CD4-positive, alpha-beta T cell (primary cell): Measurements from ENCODE around the gene NOC3L. TPM values are rescaled to one million over a fixed set of nuclear protein-coding genes. Genes with fewer than 3 reads are reported as not detected.

Experiments
- ATAC-seq: fragments of 200-7000 bp; cut with Tn5 transposase; one replicate; pipeline ENCODE4 v1.10.0; 2022; ENCODE audit warnings: mild to moderate bottlenecking; ENCODE audit not compliant: poor library complexity
- CTCF ChIA-PET: fragments of 350-600 bp; sonication (Branson Sonifier 250); formaldehyde crosslinking; loops from one replicate; lab custom pipeline; 2021; ENCODE audit warnings: antibody characterized with exemption, inconsistent platforms; lab: Charles Lee
- POLR2A ChIA-PET: fragments of 350-600 bp; sonication (Branson Sonifier 250); formaldehyde crosslinking; loops from one replicate; lab custom pipeline; 2021; ENCODE audit warnings: antibody characterized with exemption, inconsistent platforms; lab: Charles Lee
- DNase-seq, 14 experiments: peaks; one replicate each; pipeline ENCODE4 v3.0.0-alpha.2; 2013 to 2020; ENCODE audit warnings: mixed read lengths in 2 of 14
- H3K27ac ChIP-seq, 2 donors: one replicate each; pipeline versions ENCODE4 v1.5.1 to v1.7.0; 2013; ENCODE audit warnings: low read length in 2 of 2, low read depth in 1 of 2, mild to moderate bottlenecking in 1 of 2
- H3K27me3 ChIP-seq, 2 experiments: 1 replicate in 1 of 2; 2 replicates in 1 of 2; pipeline versions ENCODE4 v1.6.1 to v1.7.0; 2013; ENCODE audit warnings: low read length in 2 of 2, control low read depth in 1 of 2, mild to moderate bottlenecking in 1 of 2, moderate library complexity in 1 of 2; ENCODE audit not compliant: insufficient read depth in 2 of 2, control insufficient read depth in 1 of 2
- H3K36me3 ChIP-seq: one replicate; pipeline ENCODE4 v1.6.1; 2013; ENCODE audit warnings: low read length, control low read depth; ENCODE audit not compliant: insufficient read depth
- H3K4me1 ChIP-seq: one replicate; pipeline ENCODE4 v1.6.1; 2013; ENCODE audit warnings: low read length, control low read depth; ENCODE audit not compliant: insufficient read depth
- H3K4me3 ChIP-seq: one replicate; pipeline ENCODE4 v1.5.1; 2013; ENCODE audit warnings: mild to moderate bottlenecking, low read length, moderate library complexity
- H3K9me3 ChIP-seq, 2 experiments: 1 replicate in 1 of 2; 2 replicates in 1 of 2; pipeline versions ENCODE4 v1.6.1 to v1.7.0; 2013; ENCODE audit warnings: low read length in 2 of 2, mild to moderate bottlenecking in 2 of 2, control low read depth in 1 of 2, moderate library complexity in 1 of 2; ENCODE audit not compliant: control insufficient read depth in 1 of 2, insufficient read depth in 1 of 2
- H3K27ac Mint-ChIP-seq: one replicate; pipeline ENCODE4 v1.8.0; 2020; ENCODE audit warnings: mixed read lengths
- H3K27me3 Mint-ChIP-seq: one replicate; pipeline ENCODE4 v1.8.0; 2021; ENCODE audit warnings: mixed read lengths
- H3K36me3 Mint-ChIP-seq: one replicate; pipeline ENCODE4 v1.8.0; 2021; ENCODE audit warnings: low read depth, mixed read lengths
- H3K4me1 Mint-ChIP-seq: one replicate; pipeline ENCODE4 v1.8.0; 2021; ENCODE audit warnings: low read depth, mixed read lengths
- H3K4me3 Mint-ChIP-seq: one replicate; pipeline ENCODE4 v1.8.0; 2020; ENCODE audit warnings: mild to moderate bottlenecking, mixed read lengths
- H3K9me3 Mint-ChIP-seq: one replicate; pipeline ENCODE4 v1.8.0; 2020; ENCODE audit warnings: mixed read lengths
- CTCF ChIP-seq: fragments of 200-600 bp; IDR thresholded peaks from one replicate; pipeline ENCODE4 v1.8.0; 2022; ENCODE audit warnings: antibody characterized with exemption, mild to moderate bottlenecking
- intact Hi-C, 2 experiments: fragments of 100-400 bp; cut with DNase I in 1 of 2; cut with micrococcal nuclease in 1 of 2; formaldehyde crosslinking; loops; one replicate each; pipeline versions ENCODE4 v1.15.1 to v1.9.0; 2023 to 2025; cut with DNase I, micrococcal nuclease
- total RNA-seq, 174 experiments: library from RNA in 2 of 174; stranded (reverse) in 2 of 174; gene quantifications; one replicate each; pipeline ENCODE4 v1.2.3 and lab custom pipeline; 2021 to 2026

The NOC3L gene
- total RNA-seq, 2 experiments from 2014 or later, result 7.1 to 8.0 TPM

- peaks cover 23 to 66% of the 10 kb centered on the region in 2 experiments for H3K27me3 ChIP-seq
- H3K27me3 Mint-ChIP-seq, result peaks cover 88% of the 10 kb centered on the region
- DNase-seq (no peak), ATAC-seq (no peak)
- no peaks in the 10 kb centered on the region for H3K4me1 ChIP-seq
- H3K4me1 Mint-ChIP-seq, result no peaks in the 10 kb centered on the region
- ChIA-PET POLR2A (no interaction called here), CTCF (no interaction called here)
- H3K4me3 ChIP-seq, result no peak overlapping the region
- intact Hi-C loops, result loop anchor here in 1 of 2 experiments (5.0 kb wide), 1 partner anchor 898 kb away; no protein-coding TSS in a partner anchor
- no peak overlapping the region for H3K27ac ChIP-seq
- H3K27ac Mint-ChIP-seq, result no peak overlapping the region
- TF ChIP-seq CTCF, result no peak
- no peaks in the 10 kb centered on the region for H3K36me3 Mint-ChIP-seq
- no peaks in the 10 kb centered on the region for H3K9me3 Mint-ChIP-seq
- H3K9me3 ChIP-seq, result peaks cover 0 to 2% of the 10 kb centered on the region in 2 experiments
- H3K36me3 ChIP-seq, result no peaks in the 10 kb centered on the region
- H3K4me3 Mint-ChIP-seq, result no peak overlapping the region
These were observed 46.4 kb upstream of the NOC3L start for GRCh38 chr10:94409021-94409657.

GRCh38 chr10:94407668-94408067 is 44.9 kb upstream of the NOC3L start:
- H3K4me1 ChIP-seq, result peaks cover 6% of the 10 kb centered on the region
- no peak overlapping the region for H3K27ac ChIP-seq
- Mint-ChIP-seq H3K27me3 (peaks cover 81% of the 10 kb centered on the region), H3K36me3 (no peaks in the 10 kb centered on the region), H3K4me1 (peaks cover 7% of the 10 kb centered on the region), H3K9me3 (no peaks in the 10 kb centered on the region), H3K27ac (no peak overlapping the region), H3K4me3 (no peak overlapping the region)
- no peaks in the 10 kb centered on the region for H3K36me3 ChIP-seq
- POLR2A ChIA-PET, result no interaction called here
- no peak for ATAC-seq
- CTCF ChIA-PET, result interaction anchor here (0.6 kb wide), 1 partner anchor 21 kb away, joined by 3 read pairs; no protein-coding TSS in a partner anchor
- DNase-seq, result no peak
- H3K4me3 ChIP-seq, result no peak overlapping the region
- intact Hi-C loops, result loop anchor here in 1 of 2 experiments (5.0 kb wide), 1 partner anchor 900 kb away; no protein-coding TSS in a partner anchor
- no peak for TF ChIP-seq CTCF
- H3K27me3 ChIP-seq, result peaks cover 32 to 73% of the 10 kb centered on the region in 2 experiments
- peaks cover 0 to 4% of the 10 kb centered on the region in 2 experiments for H3K9me3 ChIP-seq

- peaks cover 0 to 16% of the 10 kb centered on the region in 2 experiments for H3K9me3 ChIP-seq
- intact Hi-C loops, result loop anchor here in 1 of 2 experiments (5.0 kb wide), 1 partner anchor 902 kb away; no protein-coding TSS in a partner anchor
- H3K27ac ChIP-seq, result no peak overlapping the region
- ATAC-seq (no peak), DNase-seq (no peak)
- POLR2A ChIA-PET, result no interaction called here
- H3K27me3 ChIP-seq, result peaks cover 34 to 73% of the 10 kb centered on the region in 2 experiments
- H3K4me1 ChIP-seq, result peaks cover 12% of the 10 kb centered on the region
- no peaks in the 10 kb centered on the region for H3K36me3 ChIP-seq
- CTCF ChIA-PET, result no interaction called here
- Mint-ChIP-seq H3K9me3 (no peaks in the 10 kb centered on the region), H3K4me1 (peaks cover 7% of the 10 kb centered on the region), H3K27ac (no peak overlapping the region), H3K27me3 (peaks cover 79% of the 10 kb centered on the region), H3K4me3 (no peak overlapping the region), H3K36me3 (no peaks in the 10 kb centered on the region)
- TF ChIP-seq CTCF, result no peak
- H3K4me3 ChIP-seq, result no peak overlapping the region
These were observed 42.7 kb upstream of the NOC3L start for GRCh38 chr10:94405406-94405805.
